ENCODE results near the gene BCL2A1.
"Not testable (repeated sequence)": the region's sequence is repeated elsewhere in the genome, so short reads cannot be mapped to it uniquely, and the experiment has no call there.

The BCL2A1 gene

GRCh38 chr15:79923515-79924169 is 47.4 kb downstream of the BCL2A1 start:
- peak; percentile 96 to 99 (median 98) for DNase-seq (ENCODE audit: low read depth in 3 of 3)

DNA sequence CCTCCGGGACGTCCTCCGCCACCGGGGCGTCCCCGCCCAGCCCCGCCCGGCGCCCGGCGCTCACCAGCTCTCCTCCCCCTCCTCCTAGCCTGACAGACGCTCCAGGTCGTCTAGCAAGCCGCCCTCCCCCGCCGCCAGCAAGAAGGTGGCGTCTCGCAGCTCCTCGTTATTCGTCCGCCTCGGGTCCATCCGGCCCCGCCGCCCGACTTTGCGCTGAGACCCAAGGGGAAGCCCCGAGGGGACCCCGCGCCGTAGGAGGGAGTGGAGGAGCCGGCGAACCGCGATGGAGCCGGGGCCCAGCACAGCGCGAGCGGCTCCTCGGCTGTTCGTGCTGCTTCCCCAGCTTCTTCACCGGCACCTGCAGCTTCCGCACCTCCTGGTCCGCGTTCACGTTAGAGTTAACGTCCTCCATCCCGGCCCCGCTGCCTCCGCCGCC is 47.9 kb downstream of the BCL2A1 start:
- DNase-seq (ENCODE audit: low read depth in 3 of 3): peak; percentile 45 to 58 (median 50)

GRCh38 chr15:79922512-79923078 is 48.4 kb downstream of the BCL2A1 start:
- no peak for DNase-seq (ENCODE audit: low read depth in 3 of 3)

GRCh38 chr15:79919749-79920511 is 51.1 kb downstream of the BCL2A1 start:
- no peak for DNase-seq (ENCODE audit: low read depth in 3 of 3)

- no peak for DNase-seq (ENCODE audit: low read depth in 3 of 3)
These were observed 51.8 kb downstream of the BCL2A1 start for GRCh38 chr15:79919090-79919748.

GRCh38 chr15:79918278-79918677 is 52.7 kb downstream of the BCL2A1 start:
- no peak for DNase-seq (ENCODE audit: low read depth in 3 of 3)

- no peak for DNase-seq (ENCODE audit: low read depth in 3 of 3)
These were observed 54.4 kb downstream of the BCL2A1 start for GRCh38 chr15:79916502-79917132.

GRCh38 chr15:79915776-79916501 is 55.1 kb downstream of the BCL2A1 start:
- not testable (repeated sequence) for DNase-seq (ENCODE audit: low read depth in 3 of 3)

DNA sequence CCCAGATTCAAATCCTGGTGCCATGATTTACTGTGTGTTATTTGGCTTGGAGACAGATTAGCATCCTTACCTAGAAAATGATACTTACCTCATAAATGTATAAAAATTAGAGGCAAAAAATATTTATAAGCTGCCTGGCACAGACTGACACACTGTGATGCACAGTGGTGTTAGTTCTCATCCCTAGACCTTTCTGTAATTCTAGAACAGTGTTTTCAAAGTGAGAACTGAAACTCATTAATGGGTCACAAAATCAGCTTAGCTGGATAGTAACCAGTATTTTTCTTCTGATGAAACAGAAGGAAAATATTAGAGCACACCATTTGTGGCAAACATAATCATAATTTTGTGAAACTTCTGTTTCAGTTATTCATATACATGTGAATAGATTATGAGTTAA is 56.3 kb downstream of the BCL2A1 start:
- DNase-seq (ENCODE audit: low read depth in 3 of 3): no peak
